Left hindlimb (tissue), 1 donor: ENCODE measurements around the gene NPLOC4.
"Not testable (repeated sequence)": the region's sequence is repeated elsewhere in the genome, so short reads cannot be mapped to it uniquely, and the experiment has no call there.

Experiments
- DNase-seq: peaks from one replicate; pipeline ENCODE4 v3.0.0-alpha.2; 2018

Gene NPLOC4

GRCh38 chr17:81636505-81637288, at the start of gene NPLOC4, which contains the start of gene TSPAN10:
Gene NPLOC4 (minus strand): TSS chr17:81637112. CDS start chr17:81636930, 182 bp downstream.
Gene TSPAN10 (plus strand): TSS chr17:81637196. CDS start chr17:81642413, 5,217 bp downstream.
- peak; percentile 90 for DNase-seq

- DNase-seq: no peak
Measured at GRCh38 chr17:81686614-81687013, 49.7 kb upstream of the NPLOC4 start.

GRCh38 chr17:81685108-81685507, 48.2 kb upstream of the NPLOC4 start:
- no peak for DNase-seq

GRCh38 chr17:81684442-81684911, 47.6 kb upstream of the NPLOC4 start:
- DNase-seq: no peak

GRCh38 chr17:81683584-81684441, 46.9 kb upstream of the NPLOC4 start, which contains the start of the genes ARL16 and HGS:
Gene ARL16 (minus strand): TSS chr17:81683797. CDS start chr17:81683753, 44 bp downstream.
Gene HGS (plus strand): TSS chr17:81684011. CDS start chr17:81684067, 56 bp downstream.
- peak; percentile 99 for DNase-seq

GRCh38 chr17:81683208-81683583, 46.3 kb upstream of the NPLOC4 start:
- DNase-seq: no peak

GRCh38 chr17:81682565-81683207, 45.8 kb upstream of the NPLOC4 start:
- DNase-seq: no peak

- DNase-seq: no peak
Measured at GRCh38 chr17:81681672-81682071, 44.8 kb upstream of the NPLOC4 start.

GRCh38 chr17:81680150-81680549, 43.2 kb upstream of the NPLOC4 start:
- DNase-seq: no peak

GRCh38 chr17:81676906-81677305, 40.0 kb upstream of the NPLOC4 start:
- no peak for DNase-seq

GRCh38 chr17:81675515-81676221, 38.8 kb upstream of the NPLOC4 start:
- not testable (repeated sequence) for DNase-seq

- no peak for DNase-seq
Measured at GRCh38 chr17:81673561-81674258, 36.8 kb upstream of the NPLOC4 start.

GRCh38 chr17:81672954-81673353, 36.0 kb upstream of the NPLOC4 start:
- no peak for DNase-seq

- DNase-seq: no peak
Measured at GRCh38 chr17:81672504-81672903, 35.6 kb upstream of the NPLOC4 start.

GRCh38 chr17:81667754-81668153, 30.8 kb upstream of the NPLOC4 start:
- DNase-seq: no peak

GRCh38 chr17:81666342-81667191, 29.7 kb upstream of the NPLOC4 start, which contains the start of the genes CCDC137 and OXLD1:
Gene CCDC137 (plus strand): TSS chr17:81666737. CDS start chr17:81666767, 30 bp downstream.
Gene OXLD1 (minus strand): TSS chr17:81666605. CDS start chr17:81666577, 28 bp downstream.
- peak; percentile 96 for DNase-seq

- no peak for DNase-seq
Measured at GRCh38 chr17:81666092-81666341, 29.1 kb upstream of the NPLOC4 start.

GRCh38 chr17:81665205-81666091, 28.5 kb upstream of the NPLOC4 start:
- no peak for DNase-seq

- no peak for DNase-seq
Measured at GRCh38 chr17:81664051-81664470, 27.1 kb upstream of the NPLOC4 start.

GRCh38 chr17:81662002-81662401, 25.1 kb upstream of the NPLOC4 start:
- no peak for DNase-seq
